HEK293T (cell line): ENCODE results near the gene ARHGEF6.

Source experiments
- CTCF ChIA-PET: fragments of 350-600 bp; formaldehyde crosslinking; extraction: SDS; loops from one replicate; lab custom pipeline; 2021; ENCODE audit warnings: antibody characterized with exemption, inconsistent platforms; lab: Yijun Ruan, JAX
- POLR2A ChIA-PET: fragments of 350-600 bp; formaldehyde crosslinking; extraction: SDS; loops from one replicate; lab custom pipeline; 2020; ENCODE audit warnings: antibody characterized with exemption, inconsistent platforms; lab: Yijun Ruan, JAX
- DNase-seq: peaks from one replicate; pipeline ENCODE4 v3.0.0; 2012; ENCODE audit warnings: mixed read lengths; ENCODE audit errors: extremely low spot score
- ARNT ChIP-seq: fragments of 450-650 bp; IDR thresholded peaks from 2 replicates; pipeline ENCODE4 v1.6.1; 2017; ENCODE audit warnings: mild to moderate bottlenecking
- BHLHE40 ChIP-seq: fragments of 450-650 bp; IDR thresholded peaks from 2 replicates; pipeline ENCODE4 v1.6.1; 2016; ENCODE audit warnings: mild to moderate bottlenecking, moderate library complexity, borderline replicate concordance
- CTBP1 ChIP-seq: fragments of 450-650 bp; IDR thresholded peaks from 2 replicates; pipeline ENCODE4 v1.6.1; 2016; ENCODE audit warnings: borderline replicate concordance
- ELF4 ChIP-seq: fragments of 450-650 bp; IDR thresholded peaks from 2 replicates; pipeline ENCODE4 v1.6.1; 2017; ENCODE audit warnings: antibody characterized with exemption
- FOXA1 ChIP-seq: fragments of 450-650 bp; IDR thresholded peaks from 2 replicates; pipeline ENCODE4 v1.6.1; 2016; ENCODE audit warnings: mild to moderate bottlenecking
- FOXK2 ChIP-seq: fragments of 450-650 bp; IDR thresholded peaks from 2 replicates; pipeline ENCODE4 v1.6.1; 2016; ENCODE audit warnings: mild to moderate bottlenecking
- FOXM1 ChIP-seq: fragments of 450-650 bp; IDR thresholded peaks from 2 replicates; pipeline ENCODE4 v1.6.1; 2017; ENCODE audit warnings: mild to moderate bottlenecking, borderline replicate concordance
- HDGF ChIP-seq: fragments of 450-650 bp; IDR thresholded peaks from 2 replicates; pipeline ENCODE4 v1.6.1; 2017; ENCODE audit warnings: antibody characterized with exemption, borderline replicate concordance
- L3MBTL2 ChIP-seq: fragments of 450-650 bp; conservative IDR thresholded peaks from 2 replicates; pipeline ENCODE4 v1.6.1; 2016; ENCODE audit warnings: mild to moderate bottlenecking
- LEF1 ChIP-seq: fragments of 450-650 bp; IDR thresholded peaks from 2 replicates; pipeline ENCODE4 v1.6.1; 2017; ENCODE audit warnings: mild to moderate bottlenecking, borderline replicate concordance
- NFRKB ChIP-seq: fragments of 450-650 bp; IDR thresholded peaks from 2 replicates; pipeline ENCODE4 v1.6.1; 2016; ENCODE audit warnings: mild to moderate bottlenecking, moderate library complexity
- PKNOX1 ChIP-seq: fragments of 450-650 bp; IDR thresholded peaks from 2 replicates; pipeline ENCODE4 v1.6.1; 2016
- SP1 ChIP-seq: fragments of 450-650 bp; IDR thresholded peaks from 2 replicates; pipeline ENCODE4 v1.6.1; 2017
- SUZ12 ChIP-seq: fragments of 450-650 bp; IDR thresholded peaks from 2 replicates; pipeline ENCODE4 v1.6.1; 2016; ENCODE audit warnings: mild to moderate bottlenecking
- TARDBP ChIP-seq: fragments of 450-650 bp; IDR thresholded peaks from 2 replicates; pipeline ENCODE4 v1.6.1; 2016
- ZNF384 ChIP-seq: fragments of 450-650 bp; IDR thresholded peaks from 2 replicates; pipeline ENCODE4 v1.6.1; 2016

Gene ARHGEF6

GRCh38 chrX:136750364-136750763 lies 30.4 kb downstream of the ARHGEF6 start:
- POLR2A ChIA-PET = no interaction called here
- no peak for TF ChIP-seq ELF4
- TF ChIP-seq L3MBTL2 = no peak
- TF ChIP-seq TARDBP = no peak
- no peak for TF ChIP-seq LEF1
- TF ChIP-seq FOXK2 = no peak
- no peak for TF ChIP-seq NFRKB
- TF ChIP-seq HDGF = no peak
- no peak for TF ChIP-seq FOXA1
- TF ChIP-seq BHLHE40 = no peak
- TF ChIP-seq ZNF384 = no peak
- no peak for TF ChIP-seq PKNOX1
- no peak for TF ChIP-seq FOXM1
- no peak for TF ChIP-seq SUZ12
- TF ChIP-seq ARNT = no peak
- TF ChIP-seq SP1 = no peak
- no peak for TF ChIP-seq CTBP1
- CTCF ChIA-PET = no interaction called here
- no peak for DNase-seq

- DNase-seq = no peak
- ChIA-PET CTCF (no interaction called here), POLR2A (no interaction called here)
- no peak for TF ChIP-seq FOXA1
- TF ChIP-seq NFRKB = no peak
- no peak for TF ChIP-seq SUZ12
- TF ChIP-seq L3MBTL2 = no peak
- no peak for TF ChIP-seq ELF4
- no peak for TF ChIP-seq SP1
- TF ChIP-seq CTBP1 = no peak
- no peak for TF ChIP-seq ARNT
- no peak for TF ChIP-seq ZNF384
- TF ChIP-seq TARDBP = no peak
- no peak for TF ChIP-seq LEF1
- no peak for TF ChIP-seq FOXM1
- TF ChIP-seq FOXK2 = no peak
- TF ChIP-seq PKNOX1 = no peak
Measured at GRCh38 chrX:136747003-136747986, 33.4 kb downstream of the ARHGEF6 start.

GRCh38 chrX:136745215-136746173 lies 35.2 kb downstream of the ARHGEF6 start:
- no peak for TF ChIP-seq FOXA1
- no peak for TF ChIP-seq BHLHE40
- TF ChIP-seq ELF4 = no peak
- no peak for TF ChIP-seq FOXM1
- no peak for TF ChIP-seq LEF1
- no peak for TF ChIP-seq SP1
- no peak for TF ChIP-seq L3MBTL2
- no peak for TF ChIP-seq CTBP1
- TF ChIP-seq NFRKB = no peak
- TF ChIP-seq SUZ12 = no peak
- no peak for TF ChIP-seq PKNOX1
- TF ChIP-seq TARDBP = no peak
- TF ChIP-seq HDGF = no peak
- TF ChIP-seq ARNT = no peak
- DNase-seq = no peak
- POLR2A ChIA-PET = no interaction called here
- CTCF ChIA-PET = interaction anchor here (0.5 kb wide), 1 partner anchor 9 kb away, joined by 3 read pairs; no protein-coding TSS in a partner anchor

GRCh38 chrX:136742721-136743379 lies 37.9 kb downstream of the ARHGEF6 start:
- ChIA-PET POLR2A (no interaction called here), CTCF (interaction anchor here (1.1 kb wide), 1 partner anchor 34 kb away, joined by 3 read pairs; no protein-coding TSS in a partner anchor)
- no peak for TF ChIP-seq PKNOX1
- TF ChIP-seq SUZ12 = no peak
- TF ChIP-seq ARNT = no peak
- no peak for TF ChIP-seq BHLHE40
- no peak for TF ChIP-seq L3MBTL2
- TF ChIP-seq TARDBP = no peak
- TF ChIP-seq FOXA1 = no peak
- TF ChIP-seq NFRKB = no peak
- no peak for TF ChIP-seq HDGF
- no peak for TF ChIP-seq CTBP1
- no peak for TF ChIP-seq FOXM1
- TF ChIP-seq SP1 = no peak
- no peak for TF ChIP-seq FOXK2
- no peak for TF ChIP-seq LEF1
- no peak for TF ChIP-seq ELF4
- TF ChIP-seq ZNF384 = no peak
- DNase-seq = no peak
